Breast epithelium (tissue), 3 donors: ENCODE measurements around the gene CYP26A1.

Source experiments
- CTCF ChIP-seq, 3 donors: fragments of 450-650 bp; IDR thresholded peaks; one replicate each; pipeline ENCODE4 v1.5.1; 2016 to 2017; ENCODE audit warnings: antibody characterized with exemption in 3 of 3, mild to moderate bottlenecking in 3 of 3, moderate library complexity in 3 of 3
- POLR2A ChIP-seq: fragments of 450-650 bp; IDR thresholded peaks from one replicate; pipeline ENCODE4 v1.6.1; 2016; ENCODE audit warnings: antibody characterized with exemption, mild to moderate bottlenecking, moderate library complexity

GRCh38 chr10:93126483-93127052, 52.9 kb downstream of the CYP26A1 start:
- TF ChIP-seq POLR2A (no peak), CTCF (IDR thresholded peaks at IDR 0.05) (no peak)
